Measurements from ENCODE around the gene ZC3H7A.

The ZC3H7A gene

GRCh38 chr16:11797166-11797956, at the start of gene ZC3H7A:
Gene ZC3H7A, minus strand, starts transcription at chr16:11797258. Its CDS starts 14,904 bp downstream, at chr16:11782354.
- no CpG with 5 or more reads among the region's 80 CpGs for WGBS (ENCODE audit: insufficient coverage, insufficient read length)
- no peaks in the 10 kb centered on the region for H3K27me3 ChIP-seq (ENCODE audit: control insufficient read depth, insufficient read depth, low read length)
- no peaks in the 10 kb centered on the region; the same call in 1 of the 2 replicates for H3K36me3 ChIP-seq (ENCODE audit: control insufficient read depth, insufficient read depth, low read length)
- H3K9me3 ChIP-seq (ENCODE audit: control insufficient read depth, insufficient read depth, low read length) = no peaks in the 10 kb centered on the region
- H3K4me1 ChIP-seq (ENCODE audit: control insufficient read depth, insufficient read depth, low read length) = no peaks in the 10 kb centered on the region
- H3K4me3 ChIP-seq (ENCODE audit: low read length) = peak within 1 kb of the TSS; percentile 69
- no peak within 1 kb of the TSS for H3K27ac ChIP-seq (ENCODE audit: low read length)
- DNase-seq (ENCODE audit: low read depth, low spot score) = peak; percentile 75

GRCh38 chr16:11844499-11844898, 47.4 kb upstream of the ZC3H7A start:
- no peak for DNase-seq (ENCODE audit: low read depth, low spot score)
- Histone ChIP-seq H3K4me3 (ENCODE audit: low read length) (no peak overlapping the region), H3K36me3 (ENCODE audit: control insufficient read depth, insufficient read depth, low read length) (peaks cover 48% of the 10 kb centered on the region), H3K4me1 (ENCODE audit: control insufficient read depth, insufficient read depth, low read length) (no peaks in the 10 kb centered on the region), H3K27ac (ENCODE audit: low read length) (no peak overlapping the region), H3K27me3 (ENCODE audit: control insufficient read depth, insufficient read depth, low read length) (no peaks in the 10 kb centered on the region), H3K9me3 (ENCODE audit: control insufficient read depth, insufficient read depth, low read length) (no peaks in the 10 kb centered on the region)
- WGBS (ENCODE audit: insufficient coverage, insufficient read length) = no CpG with 5 or more reads among the region's 4 CpGs

GRCh38 chr16:11843861-11844260, 46.8 kb upstream of the ZC3H7A start:
- Histone ChIP-seq H3K9me3 (ENCODE audit: control insufficient read depth, insufficient read depth, low read length) (no peaks in the 10 kb centered on the region), H3K27me3 (ENCODE audit: control insufficient read depth, insufficient read depth, low read length) (no peaks in the 10 kb centered on the region), H3K4me1 (ENCODE audit: control insufficient read depth, insufficient read depth, low read length) (no peaks in the 10 kb centered on the region), H3K4me3 (ENCODE audit: low read length) (no peak overlapping the region), H3K27ac (ENCODE audit: low read length) (no peak overlapping the region), H3K36me3 (ENCODE audit: control insufficient read depth, insufficient read depth, low read length) (peaks cover 46% of the 10 kb centered on the region)
- no CpG with 5 or more reads among the region's 5 CpGs for WGBS (ENCODE audit: insufficient coverage, insufficient read length)
- DNase-seq (ENCODE audit: low read depth, low spot score) = no peak

GRCh38 chr16:11843206-11843605, 46.1 kb upstream of the ZC3H7A start:
- Histone ChIP-seq H3K27ac (ENCODE audit: low read length) (no peak overlapping the region), H3K4me1 (ENCODE audit: control insufficient read depth, insufficient read depth, low read length) (no peaks in the 10 kb centered on the region), H3K9me3 (ENCODE audit: control insufficient read depth, insufficient read depth, low read length) (no peaks in the 10 kb centered on the region), H3K27me3 (ENCODE audit: control insufficient read depth, insufficient read depth, low read length) (no peaks in the 10 kb centered on the region), H3K36me3 (ENCODE audit: control insufficient read depth, insufficient read depth, low read length) (peaks cover 42% of the 10 kb centered on the region), H3K4me3 (ENCODE audit: low read length) (no peak overlapping the region)
- no peak for DNase-seq (ENCODE audit: low read depth, low spot score)
- WGBS (ENCODE audit: insufficient coverage, insufficient read length) = no CpG with 5 or more reads among the region's 11 CpGs

GRCh38 chr16:11841026-11841425, 44.0 kb upstream of the ZC3H7A start:
- H3K27me3 ChIP-seq (ENCODE audit: control insufficient read depth, insufficient read depth, low read length) = no peaks in the 10 kb centered on the region
- no peaks in the 10 kb centered on the region for H3K9me3 ChIP-seq (ENCODE audit: control insufficient read depth, insufficient read depth, low read length)
- no peak overlapping the region for H3K27ac ChIP-seq (ENCODE audit: low read length)
- no CpG with 5 or more reads among the region's 7 CpGs for WGBS (ENCODE audit: insufficient coverage, insufficient read length)
- H3K4me1 ChIP-seq (ENCODE audit: control insufficient read depth, insufficient read depth, low read length) = no peaks in the 10 kb centered on the region
- no peak for DNase-seq (ENCODE audit: low read depth, low spot score)
- peaks cover 52% of the 10 kb centered on the region for H3K36me3 ChIP-seq (ENCODE audit: control insufficient read depth, insufficient read depth, low read length)
- no peak overlapping the region for H3K4me3 ChIP-seq (ENCODE audit: low read length)

- no peak overlapping the region for H3K4me3 ChIP-seq (ENCODE audit: low read length)
- WGBS (ENCODE audit: insufficient coverage, insufficient read length) = no CpG with 5 or more reads among the region's 7 CpGs
- no peaks in the 10 kb centered on the region for H3K9me3 ChIP-seq (ENCODE audit: control insufficient read depth, insufficient read depth, low read length)
- H3K4me1 ChIP-seq (ENCODE audit: control insufficient read depth, insufficient read depth, low read length) = no peaks in the 10 kb centered on the region
- peaks cover 31% of the 10 kb centered on the region for H3K36me3 ChIP-seq (ENCODE audit: control insufficient read depth, insufficient read depth, low read length)
- DNase-seq (ENCODE audit: low read depth, low spot score) = no peak
- no peak overlapping the region for H3K27ac ChIP-seq (ENCODE audit: low read length)
- no peaks in the 10 kb centered on the region for H3K27me3 ChIP-seq (ENCODE audit: control insufficient read depth, insufficient read depth, low read length)
Observed at GRCh38 chr16:11836650-11837244, 39.7 kb upstream of the ZC3H7A start.

- Histone ChIP-seq H3K27ac (ENCODE audit: low read length) (no peak overlapping the region), H3K36me3 (ENCODE audit: control insufficient read depth, insufficient read depth, low read length) (peaks cover 27% of the 10 kb centered on the region), H3K4me3 (ENCODE audit: low read length) (no peak overlapping the region), H3K27me3 (ENCODE audit: control insufficient read depth, insufficient read depth, low read length) (no peaks in the 10 kb centered on the region), H3K9me3 (ENCODE audit: control insufficient read depth, insufficient read depth, low read length) (no peaks in the 10 kb centered on the region), H3K4me1 (ENCODE audit: control insufficient read depth, insufficient read depth, low read length) (no peaks in the 10 kb centered on the region)
- DNase-seq (ENCODE audit: low read depth, low spot score) = no peak
- no CpG with 5 or more reads among the region's 9 CpGs for WGBS (ENCODE audit: insufficient coverage, insufficient read length)
Observed at GRCh38 chr16:11835891-11836649, 39.0 kb upstream of the ZC3H7A start.

- no CpG with 5 or more reads among the region's 4 CpGs for WGBS (ENCODE audit: insufficient coverage, insufficient read length)
- DNase-seq (ENCODE audit: low read depth, low spot score) = no peak
- H3K27me3 ChIP-seq (ENCODE audit: control insufficient read depth, insufficient read depth, low read length) = no peaks in the 10 kb centered on the region
Observed at GRCh38 chr16:11835309-11835708, 38.3 kb upstream of the ZC3H7A start.

GRCh38 chr16:11833951-11834695, 37.1 kb upstream of the ZC3H7A start:
- DNase-seq (ENCODE audit: low read depth, low spot score) = no peak
- no CpG with 5 or more reads among the region's 6 CpGs for WGBS (ENCODE audit: insufficient coverage, insufficient read length)
- Histone ChIP-seq H3K4me1 (ENCODE audit: control insufficient read depth, insufficient read depth, low read length) (no peaks in the 10 kb centered on the region), H3K27me3 (ENCODE audit: control insufficient read depth, insufficient read depth, low read length) (no peaks in the 10 kb centered on the region), H3K9me3 (ENCODE audit: control insufficient read depth, insufficient read depth, low read length) (no peaks in the 10 kb centered on the region), H3K4me3 (ENCODE audit: low read length) (no peak overlapping the region), H3K36me3 (ENCODE audit: control insufficient read depth, insufficient read depth, low read length) (peaks cover 14% of the 10 kb centered on the region), H3K27ac (ENCODE audit: low read length) (no peak overlapping the region)

More at GRCh38 chr16:11835309-11835708, 38.3 kb upstream of the ZC3H7A start:
- Histone ChIP-seq H3K27ac (ENCODE audit: low read length) (no peak overlapping the region), H3K4me1 (ENCODE audit: control insufficient read depth, insufficient read depth, low read length) (no peaks in the 10 kb centered on the region), H3K9me3 (ENCODE audit: control insufficient read depth, insufficient read depth, low read length) (no peaks in the 10 kb centered on the region), H3K4me3 (ENCODE audit: low read length) (no peak overlapping the region), H3K36me3 (ENCODE audit: control insufficient read depth, insufficient read depth, low read length) (peaks cover 21% of the 10 kb centered on the region)

GRCh38 chr16:11828696-11829095, 31.6 kb upstream of the ZC3H7A start:
- Histone ChIP-seq H3K36me3 (ENCODE audit: control insufficient read depth, insufficient read depth, low read length) (no peaks in the 10 kb centered on the region), H3K4me3 (ENCODE audit: low read length) (no peak overlapping the region), H3K27ac (ENCODE audit: low read length) (no peak overlapping the region), H3K4me1 (ENCODE audit: control insufficient read depth, insufficient read depth, low read length) (no peaks in the 10 kb centered on the region), H3K27me3 (ENCODE audit: control insufficient read depth, insufficient read depth, low read length) (no peaks in the 10 kb centered on the region), H3K9me3 (ENCODE audit: control insufficient read depth, insufficient read depth, low read length) (no peaks in the 10 kb centered on the region)
- no peak for DNase-seq (ENCODE audit: low read depth, low spot score)
- WGBS (ENCODE audit: insufficient coverage, insufficient read length) = no CpG with 5 or more reads among the region's 5 CpGs
